B cell (primary cell): ENCODE results near the gene ACTN3. TPM values are rescaled to one million over a fixed set of nuclear protein-coding genes. Genes with fewer than 3 reads are reported as not detected.

ENCODE experiments used
- ATAC-seq: fragments of 200-7000 bp; cut with Tn5 transposase; one replicate; pipeline ENCODE4 v1.10.0; 2021; ENCODE audit warnings: low read depth, mild to moderate bottlenecking, moderate number of reproducible peaks, moderate library complexity
- CTCF ChIA-PET: fragments of 350-600 bp; sonication (Branson Sonifier 250); formaldehyde crosslinking; loops from one replicate; lab custom pipeline; 2021; ENCODE audit warnings: antibody characterized with exemption, inconsistent platforms; lab: Charles Lee
- POLR2A ChIA-PET: fragments of 350-600 bp; sonication (Branson Sonifier 250); formaldehyde crosslinking; loops from one replicate; lab custom pipeline; 2021; ENCODE audit warnings: antibody characterized with exemption; lab: Charles Lee
- DNase-seq: peaks from one replicate; pipeline ENCODE4 v3.0.0; 2013
- H2AFZ ChIP-seq: 2 replicates; pipeline ENCODE4 v1.6.1; 2012; ENCODE audit warnings: mild to moderate bottlenecking, low read depth, low read length; ENCODE audit not compliant: insufficient read depth, poor library complexity, severe bottlenecking
- H3K27ac ChIP-seq, 2 donors: 1 replicate in 1 of 2; 2 replicates in 1 of 2; pipeline ENCODE4 v1.5.1; 2012 to 2013; ENCODE audit warnings: low read length in 2 of 2, mild to moderate bottlenecking in 2 of 2, moderate library complexity in 1 of 2
- H3K27me3 ChIP-seq, 4 experiments: fragments of 200-600 bp in 1 of 4; sonication (generic) in 1 of 4; replicated peaks in 1 of 4; 1 replicate in 2 of 4; 2 replicates in 2 of 4; pipeline versions ENCODE4 v1.6.1 to v1.7.0; 2013 to 2016; ENCODE audit warnings: low read length in 3 of 4, mild to moderate bottlenecking in 2 of 4, mixed read lengths in 1 of 4, moderate library complexity in 1 of 4; ENCODE audit not compliant: insufficient read depth in 4 of 4, control insufficient read depth in 3 of 4; ENCODE audit errors: control extremely low read depth in 1 of 4
- H3K36me3 ChIP-seq, 2 experiments: replicated peaks in 1 of 2; 1 replicate in 1 of 2; 2 replicates in 1 of 2; pipeline versions ENCODE4 v1.6.1 to v1.7.1; 2013; ENCODE audit warnings: low read length in 1 of 2; ENCODE audit not compliant: insufficient read depth in 2 of 2, control insufficient read depth in 1 of 2; ENCODE audit errors: control extremely low read depth in 1 of 2, extremely low read depth in 1 of 2
- H3K4me1 ChIP-seq, 2 donors: fragments of 200-600 bp in 1 of 2; sonication (generic) in 1 of 2; 1 replicate in 1 of 2; 2 replicates in 1 of 2; pipeline versions ENCODE4 v1.5.1 to v1.6.1; 2013 to 2017; ENCODE audit warnings: low read length in 2 of 2; ENCODE audit not compliant: control insufficient read depth in 2 of 2, insufficient read depth in 2 of 2
- H3K4me2 ChIP-seq: replicated peaks from 2 replicates; pipeline ENCODE3; 2012; ENCODE audit warnings: mild to moderate bottlenecking, low read depth, low read length; ENCODE audit not compliant: poor library complexity, severe bottlenecking
- H3K4me3 ChIP-seq, 5 experiments: fragments of 200-600 bp in 1 of 5; sonication (generic) in 1 of 5; 1 replicate in 3 of 5; 2 replicates in 2 of 5; pipeline versions ENCODE4 v1.5.1 to v1.7.0; 2011 to 2016; ENCODE audit warnings: low read length in 4 of 5, mild to moderate bottlenecking in 4 of 5, low read depth in 2 of 5, control low read depth in 1 of 5, moderate library complexity in 1 of 5; ENCODE audit not compliant: insufficient read depth in 1 of 5; ENCODE audit errors: control extremely low read depth in 1 of 5, extremely low read depth in 1 of 5
- H3K79me2 ChIP-seq: fragments of 200-600 bp; sonication (generic); one replicate; pipeline ENCODE4 v1.6.0; 2016; ENCODE audit warnings: low read length; ENCODE audit not compliant: control insufficient read depth, insufficient read depth
- H3K9ac ChIP-seq: fragments of 200-600 bp; sonication (generic); 2 replicates; pipeline ENCODE4 v1.6.1; 2017; ENCODE audit warnings: mild to moderate bottlenecking, low read length, moderate library complexity
- H3K9me3 ChIP-seq, 3 donors: one replicate each; pipeline versions ENCODE4 v1.6.1 to v1.7.1; 2013; ENCODE audit warnings: low read length in 2 of 3; ENCODE audit not compliant: control insufficient read depth in 2 of 3, insufficient read depth in 1 of 3; ENCODE audit errors: control extremely low read depth in 1 of 3
- H4K20me1 ChIP-seq: 2 replicates; pipeline ENCODE4 v1.6.0; 2012; ENCODE audit warnings: mild to moderate bottlenecking, low read length; ENCODE audit not compliant: insufficient read depth, control insufficient read depth, poor library complexity, severe bottlenecking
- H3K27ac Mint-ChIP-seq: one replicate; pipeline ENCODE4 v1.8.0; 2021; ENCODE audit warnings: mixed read lengths
- H3K27me3 Mint-ChIP-seq: one replicate; pipeline ENCODE4 v1.8.0; 2021; ENCODE audit warnings: mixed read lengths
- H3K4me1 Mint-ChIP-seq: one replicate; pipeline ENCODE4 v1.8.0; 2021; ENCODE audit warnings: mixed read lengths
- H3K4me3 Mint-ChIP-seq: one replicate; pipeline ENCODE4 v1.8.0; 2021; ENCODE audit warnings: mixed read lengths
- H3K9me3 Mint-ChIP-seq: one replicate; pipeline ENCODE4 v1.8.0; 2022; ENCODE audit warnings: mixed read lengths; ENCODE audit not compliant: insufficient read depth
- CTCF ChIP-seq: fragments of 200-600 bp; IDR thresholded peaks from one replicate; pipeline ENCODE4 v1.8.0; 2022; ENCODE audit warnings: antibody characterized with exemption, mild to moderate bottlenecking
- EZH2 ChIP-seq: IDR thresholded peaks from 2 replicates; pipeline ENCODE4 v1.6.1; 2012; ENCODE audit warnings: borderline replicate concordance, low read depth, mild to moderate bottlenecking, moderate library complexity, low read length; ENCODE audit not compliant: insufficient read depth, poor library complexity, severe bottlenecking
- WGBS: methylation state at CpG from one replicate; pipeline ENCODE4 v1.1.5; 2013; ENCODE audit warnings: missing lambda C conversion rate; ENCODE audit not compliant: insufficient coverage; 5-methylcytosine and 5-hydroxymethylcytosine counted together
- intact Hi-C: fragments of 100-400 bp; cut with micrococcal nuclease; formaldehyde crosslinking; loops from one replicate; pipeline ENCODE4 v1.10.0; 2022
- polyA plus RNA-seq: library from polyadenylated mRNA; depleted of rRNA; stranded (reverse); fragments of >200 nt; gene quantifications from 2 replicates; pipeline ENCODE4 v1.2.3, GENCODE V29; 2012
- total RNA-seq, 2 donors: library from RNA; stranded (reverse); fragments of 120-200 nt in 1 of 2; gene quantifications; 1 replicate in 1 of 2; 2 replicates in 1 of 2; pipeline versions ENCODE4 v1.2.3 to v1.2.4, GENCODE V29; 2013 to 2022

ACTN3 gene
- total and polyA plus RNA-seq, 2 donors (not counting 1 experiment from before 2014, with no cell fraction given) = 0.22 TPM; not detected in 1

GRCh38 chr11:66562275-66562674 lies 15.6 kb downstream of the ACTN3 start:
- peaks cover 0 to 4% (median 0%) of the 10 kb centered on the region in 3 donors for H3K9me3 ChIP-seq
- H3K79me2 ChIP-seq = no peaks in the 10 kb centered on the region
- WGBS = 90% methylated on average over 2 of the region's 2 CpGs
- H4K20me1 ChIP-seq = no peaks in the 10 kb centered on the region
- peaks cover 4% of the 10 kb centered on the region for H3K4me1 Mint-ChIP-seq
- no peak overlapping the region for H3K27ac ChIP-seq
- no peak overlapping the region for H3K9ac ChIP-seq
- H3K4me3 ChIP-seq = no peak overlapping the region
- no peak overlapping the region for H3K27ac Mint-ChIP-seq
- no peak overlapping the region for H3K4me2 ChIP-seq
- intact Hi-C loops = no loop called here
- H3K27me3 ChIP-seq = peaks cover 0 to 26% (median under 1%) of the 10 kb centered on the region in 4 experiments
- no peaks in the 10 kb centered on the region for H3K9me3 Mint-ChIP-seq
- CTCF ChIA-PET = interaction anchor here (0.7 to 2.1 kb wide), 2 partner anchors 16 to 116 kb away, joined by 3 to 6 read pairs; partner anchors contain the start of gene RBM4B
- peaks cover 5 to 6% of the 10 kb centered on the region in 2 donors for H3K4me1 ChIP-seq
- H2AFZ ChIP-seq = no peak overlapping the region
- H3K4me3 Mint-ChIP-seq = no peak overlapping the region
- DNase-seq (no peak), ATAC-seq (no peak)
- H3K36me3 ChIP-seq = no peaks in the 10 kb centered on the region
- peaks cover 16% of the 10 kb centered on the region for H3K27me3 Mint-ChIP-seq
- POLR2A ChIA-PET = no interaction called here
- no peak for TF ChIP-seq CTCF
- no peak for TF ChIP-seq EZH2

DNA sequence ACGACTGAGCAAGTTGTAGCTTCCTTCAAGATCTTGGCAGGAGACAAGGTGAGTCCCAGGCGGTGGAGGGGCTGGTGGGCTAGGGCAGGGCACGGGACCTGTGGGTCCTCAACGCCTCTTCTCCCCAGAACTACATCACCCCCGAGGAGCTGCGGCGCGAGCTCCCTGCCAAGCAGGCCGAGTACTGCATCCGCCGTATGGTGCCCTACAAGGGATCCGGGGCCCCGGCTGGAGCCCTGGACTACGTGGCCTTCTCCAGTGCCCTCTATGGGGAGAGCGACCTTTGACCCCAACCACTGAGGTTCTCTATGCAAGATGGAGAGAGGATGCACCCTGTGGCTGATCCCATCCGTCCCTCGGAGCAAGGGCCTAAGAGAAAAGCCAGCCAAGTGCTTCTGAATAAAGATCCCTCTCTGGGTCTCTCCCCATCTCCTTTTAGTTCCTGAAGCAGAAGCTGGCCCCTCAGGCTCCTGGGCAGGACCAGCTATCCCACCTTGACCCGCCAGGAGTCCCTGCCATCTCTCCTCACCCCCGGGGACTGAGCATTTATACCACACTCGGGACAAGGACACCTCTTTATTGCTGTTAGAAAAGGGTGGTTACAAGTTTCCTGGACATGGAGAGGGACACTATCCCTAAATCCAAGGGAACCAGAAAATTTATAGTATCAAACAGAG lies 16.3 kb downstream of the ACTN3 start:
- CTCF ChIA-PET = interaction anchor here (1.3 kb wide), 1 partner anchor 116 kb away, joined by 4 read pairs; the partner anchor contains the start of gene RBM4B

More for the DNA sequence above, 16.3 kb downstream of the ACTN3 start:
- H3K4me1 Mint-ChIP-seq = peaks cover 8% of the 10 kb centered on the region
- H3K9ac ChIP-seq = no peak overlapping the region
- no peaks in the 10 kb centered on the region for H4K20me1 ChIP-seq
- no peak overlapping the region for H3K4me2 ChIP-seq
- H3K4me1 ChIP-seq = peaks cover 10 to 11% of the 10 kb centered on the region in 2 donors
- H3K36me3 ChIP-seq = no peaks in the 10 kb centered on the region
- intact Hi-C loops = no loop called here
- no peaks in the 10 kb centered on the region for H3K9me3 Mint-ChIP-seq
- no peak overlapping the region for H3K4me3 ChIP-seq
- no peak overlapping the region for H3K27ac Mint-ChIP-seq
- WGBS = 91% methylated on average over 16 of the region's 20 CpGs
- no peak for TF ChIP-seq CTCF
- no peak for TF ChIP-seq EZH2
- H3K27me3 ChIP-seq = peaks cover 0 to 26% (median 3%) of the 10 kb centered on the region in 4 experiments
- no peak overlapping the region for H2AFZ ChIP-seq
- no peak overlapping the region for H3K4me3 Mint-ChIP-seq
- H3K27me3 Mint-ChIP-seq = peaks cover 13% of the 10 kb centered on the region
- POLR2A ChIA-PET = no interaction called here
- ATAC-seq (no peak), DNase-seq (no peak)
- H3K9me3 ChIP-seq = peaks cover 0 to 4% (median 0%) of the 10 kb centered on the region in 3 donors
- no peaks in the 10 kb centered on the region for H3K79me2 ChIP-seq
- H3K27ac ChIP-seq = no peak overlapping the region
